Measurements from ENCODE around the gene CCDC61. TPM values are rescaled to one million over a fixed set of nuclear protein-coding genes. Genes with fewer than 3 reads are reported as not detected.

Gene CCDC61
- total RNA-seq, 2 donors from 2014 or later = 14.7 to 16.9 TPM

GRCh38 chr19:45953676-45954075 lies 41.6 kb upstream of the CCDC61 start:
- Histone ChIP-seq H3K36me3 (no peaks in the 10 kb centered on the region), H3K9me3 (no peaks in the 10 kb centered on the region), H3K4me1 (ENCODE audit: control insufficient read depth in 1 of 2, low read depth in 2 of 2) (no peaks in the 10 kb centered on the region), H3K27ac (no peak overlapping the region), H3K4me3 (no peak overlapping the region), H3K27me3 (replicated peaks; ENCODE audit: insufficient read depth) (no peaks in the 10 kb centered on the region)
- DNase-seq (ENCODE audit: low spot score) (no peak), ATAC-seq (ENCODE audit: insufficient number of reproducible peaks, low FRiP score, low read depth) (no peak)
- TF ChIP-seq, protein P1, sequence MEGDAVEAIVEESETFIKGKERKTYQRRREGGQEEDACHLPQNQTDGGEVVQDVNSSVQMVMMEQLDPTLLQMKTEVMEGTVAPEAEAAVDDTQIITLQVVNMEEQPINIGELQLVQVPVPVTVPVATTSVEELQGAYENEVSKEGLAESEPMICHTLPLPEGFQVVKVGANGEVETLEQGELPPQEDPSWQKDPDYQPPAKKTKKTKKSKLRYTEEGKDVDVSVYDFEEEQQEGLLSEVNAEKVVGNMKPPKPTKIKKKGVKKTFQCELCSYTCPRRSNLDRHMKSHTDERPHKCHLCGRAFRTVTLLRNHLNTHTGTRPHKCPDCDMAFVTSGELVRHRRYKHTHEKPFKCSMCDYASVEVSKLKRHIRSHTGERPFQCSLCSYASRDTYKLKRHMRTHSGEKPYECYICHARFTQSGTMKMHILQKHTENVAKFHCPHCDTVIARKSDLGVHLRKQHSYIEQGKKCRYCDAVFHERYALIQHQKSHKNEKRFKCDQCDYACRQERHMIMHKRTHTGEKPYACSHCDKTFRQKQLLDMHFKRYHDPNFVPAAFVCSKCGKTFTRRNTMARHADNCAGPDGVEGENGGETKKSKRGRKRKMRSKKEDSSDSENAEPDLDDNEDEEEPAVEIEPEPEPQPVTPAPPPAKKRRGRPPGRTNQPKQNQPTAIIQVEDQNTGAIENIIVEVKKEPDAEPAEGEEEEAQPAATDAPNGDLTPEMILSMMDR (IDR thresholded peaks at IDR 0.05) = no peak

DNA sequence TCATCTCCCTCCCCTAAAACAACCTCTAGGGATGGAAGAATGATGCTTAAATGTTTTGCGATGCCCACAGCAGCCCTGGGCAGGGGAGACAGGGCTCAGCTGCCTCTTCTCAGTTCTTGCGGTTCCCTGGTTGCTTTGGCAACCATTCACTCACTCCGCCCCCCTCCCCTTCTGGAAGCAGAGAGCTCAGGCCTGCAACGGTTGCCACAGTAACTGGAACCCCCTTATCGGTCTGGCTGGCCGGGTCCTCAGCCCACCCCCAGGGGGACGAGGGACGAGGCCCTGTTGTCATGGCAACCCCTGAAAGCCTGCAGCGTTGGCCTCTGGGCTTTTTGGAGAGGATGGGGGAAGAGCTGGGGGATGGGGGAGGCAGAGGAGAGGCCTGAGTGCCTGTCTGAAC lies 41.1 kb upstream of the CCDC61 start:
- H3K27me3 ChIP-seq (replicated peaks; ENCODE audit: insufficient read depth) = no peaks in the 10 kb centered on the region

DNA sequence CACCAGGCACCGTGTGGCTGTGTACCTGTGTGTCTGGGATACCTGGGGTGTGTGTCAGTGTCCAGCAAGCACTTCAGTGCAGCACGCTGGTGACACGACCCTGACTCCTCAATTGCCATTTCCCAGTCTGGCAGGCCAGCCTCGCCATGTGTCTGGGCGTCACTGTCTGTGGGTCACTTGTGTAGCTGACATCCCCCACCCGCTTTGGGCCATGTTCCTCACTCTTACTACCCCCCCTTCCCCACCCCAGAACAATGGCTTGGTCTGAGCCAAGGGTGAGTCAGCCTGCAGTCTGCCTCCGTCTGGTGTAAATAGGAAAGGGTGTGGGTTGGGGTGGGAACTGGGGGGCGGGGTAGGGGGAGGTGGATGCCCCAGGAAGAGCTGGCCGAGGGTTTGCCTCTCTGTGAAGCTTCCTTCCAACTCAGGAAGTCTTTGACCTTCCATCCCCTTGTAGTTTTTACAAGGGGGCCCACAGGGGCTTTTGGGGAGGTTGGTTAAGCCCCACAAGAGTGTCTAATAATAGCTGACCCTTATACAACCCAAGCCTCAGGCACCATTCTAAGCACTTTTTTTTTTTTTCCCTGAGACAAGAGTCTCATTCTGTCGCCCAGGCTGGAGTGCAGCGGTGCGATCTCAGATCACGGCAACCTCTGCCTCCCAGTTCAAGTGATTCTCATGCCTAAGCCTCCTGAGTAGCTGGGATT lies 39.2 kb upstream of the CCDC61 start:
- H3K4me3 ChIP-seq = no peak overlapping the region
- H3K27me3 ChIP-seq (replicated peaks; ENCODE audit: insufficient read depth) = no peaks in the 10 kb centered on the region
- ATAC-seq (ENCODE audit: insufficient number of reproducible peaks, low FRiP score, low read depth) (no peak), DNase-seq (ENCODE audit: low spot score) (no peak)
- no peaks in the 10 kb centered on the region for H3K9me3 ChIP-seq
- TF ChIP-seq, protein P1 (IDR thresholded peaks at IDR 0.05) = no peak
- H3K36me3 ChIP-seq = no peaks in the 10 kb centered on the region
- H3K4me1 ChIP-seq (ENCODE audit: control insufficient read depth in 1 of 2, low read depth in 2 of 2) = no peaks in the 10 kb centered on the region
- no peak overlapping the region for H3K27ac ChIP-seq

More for the DNA sequence above, 41.1 kb upstream of the CCDC61 start:
- no peaks in the 10 kb centered on the region for H3K9me3 ChIP-seq
- no peaks in the 10 kb centered on the region for H3K4me1 ChIP-seq (ENCODE audit: control insufficient read depth in 1 of 2, low read depth in 2 of 2)
- DNase-seq (ENCODE audit: low spot score) = no peak
- no peaks in the 10 kb centered on the region for H3K36me3 ChIP-seq
- TF ChIP-seq, protein P1 (IDR thresholded peaks at IDR 0.05) = no peak
- H3K4me3 ChIP-seq = no peak overlapping the region
- no peak overlapping the region for H3K27ac ChIP-seq
- ATAC-seq (ENCODE audit: insufficient number of reproducible peaks, low FRiP score, low read depth) = no peak

DNA sequence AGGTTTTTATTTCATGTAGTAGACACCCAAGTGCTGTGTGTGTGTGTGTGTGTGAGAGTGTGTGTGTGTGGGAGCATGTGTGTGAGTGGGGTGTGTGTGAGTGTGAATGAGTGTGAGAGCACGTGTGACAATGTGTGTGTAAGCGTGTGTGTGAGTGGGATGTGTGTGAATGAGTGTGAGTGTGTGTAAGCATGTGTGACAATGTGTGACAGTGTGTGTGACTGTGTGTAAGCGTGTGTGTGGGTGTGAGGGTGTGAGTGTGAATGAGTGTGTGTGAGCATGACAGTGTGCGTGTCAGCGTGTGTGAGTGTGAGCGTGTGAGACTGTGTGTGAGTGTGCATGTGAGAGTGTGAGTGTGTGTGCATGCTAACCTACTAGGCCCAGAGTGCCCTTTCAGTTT lies 36.9 kb upstream of the CCDC61 start:
- no peak for ATAC-seq (ENCODE audit: insufficient number of reproducible peaks, low FRiP score, low read depth)
- H3K27ac ChIP-seq = no peak overlapping the region

GRCh38 chr19:45958769-45959516 lies 36.3 kb upstream of the CCDC61 start:
- no peaks in the 10 kb centered on the region for H3K9me3 ChIP-seq
- TF ChIP-seq, protein P1 (IDR thresholded peaks at IDR 0.05) = no peak
- H3K36me3 ChIP-seq = no peaks in the 10 kb centered on the region
- no peaks in the 10 kb centered on the region for H3K4me1 ChIP-seq (ENCODE audit: control insufficient read depth in 1 of 2, low read depth in 2 of 2)
- no peak for ATAC-seq (ENCODE audit: insufficient number of reproducible peaks, low FRiP score, low read depth)
- H3K4me3 ChIP-seq = no peak overlapping the region
- H3K27ac ChIP-seq = no peak overlapping the region
- no peak for DNase-seq (ENCODE audit: low spot score)
- no peaks in the 10 kb centered on the region for H3K27me3 ChIP-seq (replicated peaks; ENCODE audit: insufficient read depth)

More for the DNA sequence above, 36.9 kb upstream of the CCDC61 start:
- Histone ChIP-seq H3K9me3 (no peaks in the 10 kb centered on the region), H3K4me1 (ENCODE audit: control insufficient read depth in 1 of 2, low read depth in 2 of 2) (no peaks in the 10 kb centered on the region), H3K36me3 (no peaks in the 10 kb centered on the region), H3K27me3 (replicated peaks; ENCODE audit: insufficient read depth) (no peaks in the 10 kb centered on the region), H3K4me3 (no peak overlapping the region)
- DNase-seq (ENCODE audit: low spot score) = no peak
- TF ChIP-seq, protein P1 (IDR thresholded peaks at IDR 0.05) = no peak

All from thoracic aorta (tissue), 2 donors.